Pons (tissue), 1 donor: Measurements from ENCODE around the gene ARAP1.

Experiments used
- DNase-seq: peaks from one replicate; pipeline ENCODE4 v3.0.0-alpha.2; 2016; ENCODE audit warnings: low spot score

ARAP1 gene

GRCh38 chr11:72703267-72704008, 48.8 kb downstream of the ARAP1 start:
- no peak for DNase-seq

GRCh38 chr11:72702577-72703241, 49.5 kb downstream of the ARAP1 start:
- no peak for DNase-seq

- no peak for DNase-seq
Measured at GRCh38 chr11:72702096-72702495, 50.1 kb downstream of the ARAP1 start.

GRCh38 chr11:72701466-72701865, 50.7 kb downstream of the ARAP1 start:
- DNase-seq: no peak

GRCh38 chr11:72700146-72700545, 52.1 kb downstream of the ARAP1 start:
- DNase-seq: no peak

- DNase-seq: no peak
Measured at GRCh38 chr11:72697814-72698213, 54.4 kb downstream of the ARAP1 start.

- DNase-seq: no peak
Measured at GRCh38 chr11:72696866-72697700, 55.1 kb downstream of the ARAP1 start.

GRCh38 chr11:72695354-72695753, 56.9 kb downstream of the ARAP1 start:
- no peak for DNase-seq

GRCh38 chr11:72693271-72693968, 58.8 kb downstream of the ARAP1 start:
- DNase-seq: no peak

GRCh38 chr11:72692498-72693237, 59.5 kb downstream of the ARAP1 start:
- DNase-seq: no peak

GRCh38 chr11:72690166-72690565, 62.0 kb downstream of the ARAP1 start:
- DNase-seq: no peak

GRCh38 chr11:72688929-72689328, 63.3 kb downstream of the ARAP1 start:
- DNase-seq: no peak

GRCh38 chr11:72688486-72688885, 63.7 kb downstream of the ARAP1 start:
- no peak for DNase-seq

GRCh38 chr11:72687326-72687725, 64.9 kb downstream of the ARAP1 start:
- DNase-seq: no peak

- DNase-seq: no peak
Measured at GRCh38 chr11:72686639-72687220, 65.5 kb downstream of the ARAP1 start.

GRCh38 chr11:72685560-72686480, 66.4 kb downstream of the ARAP1 start:
- no peak for DNase-seq

- DNase-seq: no peak
Measured at GRCh38 chr11:72684236-72684912, 67.8 kb downstream of the ARAP1 start.

GRCh38 chr11:72683782-72684200, 68.4 kb downstream of the ARAP1 start:
- DNase-seq: no peak

GRCh38 chr11:72682858-72683243, 69.4 kb downstream of the ARAP1 start:
- DNase-seq: no peak
